Measurements from ENCODE around the gene PTPN3. TPM values are rescaled to one million over a fixed set of nuclear protein-coding genes. Genes with fewer than 3 reads are reported as not detected.
"Not testable (repeated sequence)": the region's sequence is repeated elsewhere in the genome, so short reads cannot be mapped to it uniquely, and the experiment has no call there.

The PTPN3 gene
- 10 to 100 TPM; 11.8 to 21.6 (median 14.1) TPM for total RNA-seq

GRCh38 chr9:109498195-109499092, at the start of gene PTPN3:
Gene PTPN3, minus strand, starts transcription at chr9:109498307. Its CDS starts 34,873 bp downstream, at chr9:109463434.
- DNase-seq: no peak
- intact Hi-C loops (cut with DNase I): no loop called here
- H3K4me1 ChIP-seq: peaks cover 0 to 42% (median 16%) of the 10 kb centered on the region in 3 donors
- peak within 1 kb of the TSS; percentile 70 to 81 (median 79) for H3K27ac ChIP-seq
- 46% methylated on average over 17 to 20 of the region's 78 CpGs for WGBS, 2 donors
- TF ChIP-seq CTCF (IDR thresholded peaks at IDR 0.05) (no peak), POLR2A (IDR thresholded peaks at IDR 0.05) (peak in 1 of 4 donors; percentile 8)
- H3K36me3 ChIP-seq: no peaks in the 10 kb centered on the region
- no peaks in the 10 kb centered on the region for H3K9me3 ChIP-seq
- H3K27me3 ChIP-seq: peaks cover 0 to 64% (median 0%) of the 10 kb centered on the region in 4 donors
- peak within 1 kb of the TSS; percentile 53 to 78 (median 58) for H3K4me3 ChIP-seq

GRCh38 chr9:109544954-109545353, 46.8 kb upstream of the PTPN3 start:
- H3K36me3 ChIP-seq; H3K4me1 ChIP-seq; H3K27ac ChIP-seq; DNase-seq; H3K27me3 ChIP-seq; H3K4me3 ChIP-seq; intact Hi-C loops (cut with DNase I): not testable (repeated sequence)
- WGBS, 2 donors: 93 to 96% methylated on average over 1 of the region's 1 CpG
- peaks cover 0 to 19% (median 15%) of the 10 kb centered on the region in 3 donors for H3K9me3 ChIP-seq

- DNase-seq: no peak
- Histone ChIP-seq H3K36me3 (no peaks in the 10 kb centered on the region), H3K4me1 (peaks cover 0 to 12% (median 3%) of the 10 kb centered on the region in 3 donors), H3K27ac (no peak overlapping the region), H3K9me3 (peaks cover 0 to 19% (median 15%) of the 10 kb centered on the region in 3 donors), H3K27me3 (peaks cover 0 to 8% (median 0%) of the 10 kb centered on the region in 4 donors), H3K4me3 (no peak overlapping the region)
- intact Hi-C loops (cut with DNase I): no loop called here
- TF ChIP-seq POLR2A (IDR thresholded peaks at IDR 0.05) (no peak), CTCF (IDR thresholded peaks at IDR 0.05) (no peak)
- WGBS, 2 donors: 49 to 55% methylated on average over 4 of the region's 4 CpGs
These were observed 44.8 kb upstream of the PTPN3 start for GRCh38 chr9:109542922-109543321.

GRCh38 chr9:109538346-109538745, 40.2 kb upstream of the PTPN3 start:
- Histone ChIP-seq H3K36me3 (no peaks in the 10 kb centered on the region), H3K9me3 (no peaks in the 10 kb centered on the region), H3K4me3 (peak overlapping the region in 1 of 4 donors; percentile 21), H3K4me1 (peaks cover 3 to 29% (median 4%) of the 10 kb centered on the region in 3 donors), H3K27ac (peak overlapping the region in 3 of 4 donors; percentile 63 to 83 (median 65)), H3K27me3 (peaks cover 0 to 24% (median 0%) of the 10 kb centered on the region in 4 donors)
- DNase-seq: no peak
- TF ChIP-seq CTCF (IDR thresholded peaks at IDR 0.05): no peak
- no peak for TF ChIP-seq POLR2A (IDR thresholded peaks at IDR 0.05)
- intact Hi-C loops (cut with DNase I): no loop called here
- 25 to 48% methylated on average over 5 of the region's 5 CpGs for WGBS, 2 donors

- H3K4me3 ChIP-seq: peak overlapping the region in 2 of 4 donors; percentile 12 to 21
- TF ChIP-seq CTCF (IDR thresholded peaks at IDR 0.05) (no peak), POLR2A (IDR thresholded peaks at IDR 0.05) (no peak)
- 33 to 38% methylated on average over 6 of the region's 6 CpGs for WGBS, 2 donors
- H3K9me3 ChIP-seq: no peaks in the 10 kb centered on the region
- H3K36me3 ChIP-seq: no peaks in the 10 kb centered on the region
- H3K27me3 ChIP-seq: peaks cover 0 to 26% (median 0%) of the 10 kb centered on the region in 4 donors
- intact Hi-C loops (cut with DNase I): no loop called here
- DNase-seq: no peak
- peaks cover 3 to 29% (median 4%) of the 10 kb centered on the region in 3 donors for H3K4me1 ChIP-seq
- H3K27ac ChIP-seq: peak overlapping the region; percentile 53 to 83 (median 64)
These were observed 39.2 kb upstream of the PTPN3 start for GRCh38 chr9:109537288-109537687.

Measured in esophagus squamous epithelium (tissue), 5 donors.